NCI-H526 (cell line): ENCODE results near the gene CEMIP.

Source experiments
- DNase-seq, 2 experiments: peaks; one replicate each; lab custom pipeline; 2025; lab: John Stamatoyannopoulos, UW

CEMIP gene, protein sequence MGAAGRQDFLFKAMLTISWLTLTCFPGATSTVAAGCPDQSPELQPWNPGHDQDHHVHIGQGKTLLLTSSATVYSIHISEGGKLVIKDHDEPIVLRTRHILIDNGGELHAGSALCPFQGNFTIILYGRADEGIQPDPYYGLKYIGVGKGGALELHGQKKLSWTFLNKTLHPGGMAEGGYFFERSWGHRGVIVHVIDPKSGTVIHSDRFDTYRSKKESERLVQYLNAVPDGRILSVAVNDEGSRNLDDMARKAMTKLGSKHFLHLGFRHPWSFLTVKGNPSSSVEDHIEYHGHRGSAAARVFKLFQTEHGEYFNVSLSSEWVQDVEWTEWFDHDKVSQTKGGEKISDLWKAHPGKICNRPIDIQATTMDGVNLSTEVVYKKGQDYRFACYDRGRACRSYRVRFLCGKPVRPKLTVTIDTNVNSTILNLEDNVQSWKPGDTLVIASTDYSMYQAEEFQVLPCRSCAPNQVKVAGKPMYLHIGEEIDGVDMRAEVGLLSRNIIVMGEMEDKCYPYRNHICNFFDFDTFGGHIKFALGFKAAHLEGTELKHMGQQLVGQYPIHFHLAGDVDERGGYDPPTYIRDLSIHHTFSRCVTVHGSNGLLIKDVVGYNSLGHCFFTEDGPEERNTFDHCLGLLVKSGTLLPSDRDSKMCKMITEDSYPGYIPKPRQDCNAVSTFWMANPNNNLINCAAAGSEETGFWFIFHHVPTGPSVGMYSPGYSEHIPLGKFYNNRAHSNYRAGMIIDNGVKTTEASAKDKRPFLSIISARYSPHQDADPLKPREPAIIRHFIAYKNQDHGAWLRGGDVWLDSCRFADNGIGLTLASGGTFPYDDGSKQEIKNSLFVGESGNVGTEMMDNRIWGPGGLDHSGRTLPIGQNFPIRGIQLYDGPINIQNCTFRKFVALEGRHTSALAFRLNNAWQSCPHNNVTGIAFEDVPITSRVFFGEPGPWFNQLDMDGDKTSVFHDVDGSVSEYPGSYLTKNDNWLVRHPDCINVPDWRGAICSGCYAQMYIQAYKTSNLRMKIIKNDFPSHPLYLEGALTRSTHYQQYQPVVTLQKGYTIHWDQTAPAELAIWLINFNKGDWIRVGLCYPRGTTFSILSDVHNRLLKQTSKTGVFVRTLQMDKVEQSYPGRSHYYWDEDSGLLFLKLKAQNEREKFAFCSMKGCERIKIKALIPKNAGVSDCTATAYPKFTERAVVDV (N-terminal part only)

DNA sequence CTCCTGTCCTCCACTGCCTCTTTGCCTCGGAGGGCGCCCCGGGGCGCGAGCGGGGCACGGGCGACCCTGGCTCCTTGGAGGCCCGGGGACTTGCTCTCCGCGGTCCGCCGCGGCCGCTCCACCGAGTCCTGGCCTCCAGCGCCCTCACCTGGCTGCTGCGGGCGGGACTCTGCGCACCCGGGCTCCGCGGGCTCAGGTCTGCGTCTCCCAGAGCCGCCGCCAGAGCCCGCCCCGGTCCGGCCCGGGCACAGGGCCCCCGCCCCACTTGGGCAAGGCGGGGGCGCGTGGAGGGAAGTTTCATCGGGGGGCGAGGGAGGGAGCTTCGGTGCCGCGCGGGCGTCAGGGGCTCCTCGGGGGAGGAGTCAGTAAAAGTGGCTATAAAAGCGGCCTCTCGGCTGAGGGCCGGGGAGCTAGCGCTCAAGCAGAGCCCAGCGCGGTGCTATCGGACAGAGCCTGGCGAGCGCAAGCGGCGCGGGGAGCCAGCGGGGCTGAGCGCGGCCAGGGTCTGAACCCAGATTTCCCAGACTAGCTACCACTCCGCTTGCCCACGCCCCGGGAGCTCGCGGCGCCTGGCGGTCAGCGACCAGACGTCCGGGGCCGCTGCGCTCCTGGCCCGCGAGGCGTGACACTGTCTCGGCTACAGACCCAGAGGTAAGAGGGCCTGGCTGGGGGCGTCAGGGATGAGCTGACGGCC lies at the start of gene CEMIP:
TSS of gene CEMIP (plus strand) at position 407 of the 694 bp plus-strand sequence. CDS start 94,510 bp downstream, outside the sequence.
- DNase-seq: peak; percentile 23 to 93

DNA sequence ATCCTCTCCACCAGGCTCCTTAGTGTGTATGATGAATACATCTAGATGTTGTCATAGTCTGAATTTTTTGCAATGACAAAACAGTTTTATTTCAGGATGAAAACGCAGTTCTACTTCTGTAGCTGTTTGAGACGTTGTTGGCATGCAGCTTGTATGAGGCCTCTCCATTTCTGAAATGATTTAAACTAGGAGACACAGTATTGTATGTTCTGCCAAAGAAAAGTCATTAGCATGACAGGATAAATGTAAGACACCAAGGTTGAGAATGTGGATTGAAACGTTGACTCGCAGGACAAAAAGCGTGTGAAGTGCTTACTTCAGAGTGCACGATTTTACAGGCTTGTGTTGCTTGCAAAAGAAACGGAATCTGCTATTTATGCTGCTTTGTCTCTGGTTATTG lies 48.8 kb upstream of the CEMIP start:
- no peak for DNase-seq

DNA sequence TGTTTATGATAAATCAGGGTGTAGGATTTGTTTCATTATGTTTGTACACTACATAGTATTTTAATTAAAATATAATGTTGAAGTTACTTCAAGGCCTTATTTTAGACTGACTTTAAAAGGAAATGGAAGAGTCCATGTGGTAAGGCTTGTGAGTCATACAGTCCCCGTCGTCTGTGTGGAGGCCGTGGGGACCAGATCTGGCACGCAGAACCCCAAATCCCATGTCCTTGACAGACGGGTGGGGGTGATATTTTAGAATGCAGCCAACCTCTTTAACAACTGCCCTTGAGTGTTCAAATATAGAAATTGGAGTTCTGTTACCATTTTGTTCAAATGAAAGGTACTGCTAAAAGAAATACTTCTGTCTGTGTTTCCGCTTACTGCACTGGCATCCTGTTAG lies 48.2 kb upstream of the CEMIP start:
- no peak for DNase-seq

DNA sequence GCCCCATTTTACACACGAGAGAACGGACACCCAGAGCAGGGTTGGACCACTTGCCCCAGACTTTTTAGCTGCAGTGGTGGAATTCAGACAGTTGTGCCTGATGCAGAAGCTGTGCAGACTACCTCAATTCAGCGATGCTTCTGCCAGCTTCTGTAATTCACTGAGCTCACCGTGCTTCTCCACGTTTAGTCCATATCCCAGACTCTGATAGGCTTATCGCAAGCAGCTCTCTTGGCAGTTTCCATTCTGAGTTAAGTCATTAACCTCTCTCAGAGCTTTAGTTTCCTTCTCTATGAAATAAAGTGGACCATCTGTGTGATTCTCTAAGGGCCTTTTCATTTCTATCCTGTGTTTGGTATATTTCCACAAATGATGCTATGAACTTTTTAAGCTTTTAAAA lies 47.0 kb upstream of the CEMIP start:
- no peak for DNase-seq

DNA sequence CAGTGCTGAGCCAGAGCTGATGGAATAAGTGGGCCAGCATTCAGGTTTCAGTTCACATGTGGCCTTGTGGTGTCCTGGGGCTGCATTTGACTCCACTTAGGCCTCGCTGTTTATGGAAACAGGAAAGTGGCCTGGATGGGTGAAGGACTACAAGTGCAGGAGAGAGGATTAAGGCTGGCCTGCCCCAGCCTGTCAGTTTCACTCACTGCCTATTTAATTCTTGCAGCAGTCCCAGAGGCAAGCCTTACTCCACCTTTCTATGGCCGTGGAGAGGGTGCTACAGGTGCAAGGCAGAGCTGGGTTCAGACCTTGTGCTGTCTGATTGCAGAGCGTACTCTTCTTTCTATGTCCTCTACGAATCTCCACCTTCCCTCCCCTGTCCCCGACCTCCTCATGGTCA lies 46.4 kb upstream of the CEMIP start:
- no peak for DNase-seq

DNA sequence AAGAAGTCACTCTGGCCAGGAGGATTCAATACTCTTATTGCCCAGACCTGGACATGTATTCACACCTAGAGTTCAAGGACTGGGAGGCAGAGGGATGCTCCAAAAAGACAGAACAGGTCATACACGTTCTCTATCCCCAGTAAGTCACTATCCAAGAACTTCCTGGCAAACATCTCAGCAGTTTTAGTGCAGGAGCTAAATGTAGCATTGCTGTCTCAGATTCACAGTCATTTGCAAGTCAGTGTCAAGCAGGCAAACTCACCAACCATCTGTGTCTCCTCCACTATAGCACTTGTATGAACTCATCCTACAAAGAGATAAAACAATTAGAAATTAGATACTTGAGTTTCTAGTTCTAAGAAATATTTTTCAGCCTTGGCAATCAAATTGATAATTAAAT lies 45.7 kb upstream of the CEMIP start:
- no peak for DNase-seq

DNA sequence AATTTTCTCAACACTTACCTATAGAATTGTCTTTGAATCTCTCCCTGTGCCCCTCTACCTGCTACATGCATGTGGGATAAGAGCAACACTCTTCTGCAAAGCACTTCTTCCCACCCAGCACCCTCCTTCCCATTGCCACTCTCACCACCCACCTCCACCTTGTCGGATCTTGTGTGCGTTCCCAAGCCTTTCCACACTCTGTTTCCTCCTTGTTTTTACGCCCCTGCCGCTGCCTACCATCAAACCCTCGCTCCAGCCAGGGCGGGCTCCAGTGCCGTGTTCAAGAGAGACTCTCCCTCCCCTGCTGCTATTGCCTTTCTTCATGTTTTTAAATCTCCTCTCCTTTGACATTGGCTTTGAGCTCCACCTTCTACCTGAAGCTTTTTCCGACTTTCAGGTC lies 43.8 kb upstream of the CEMIP start:
- no peak for DNase-seq

DNA sequence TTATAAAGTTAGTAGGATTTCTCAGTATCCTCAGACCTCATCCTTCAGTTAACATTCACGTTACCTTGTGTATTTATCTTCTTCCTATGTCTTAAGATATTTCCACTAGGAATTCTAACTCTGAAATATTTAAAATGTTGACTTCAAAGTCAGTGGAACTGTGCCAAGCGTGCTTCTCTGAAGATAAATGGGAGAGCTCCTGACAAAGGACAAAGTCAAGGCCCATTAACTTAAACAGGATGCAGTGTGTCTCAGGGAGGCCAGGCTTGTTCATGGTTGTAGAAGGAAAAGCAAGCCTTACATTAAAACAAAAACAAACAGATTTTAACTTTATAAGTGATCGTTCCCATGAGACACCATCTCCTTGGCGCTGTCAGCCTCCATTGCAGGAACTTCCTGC lies 42.6 kb upstream of the CEMIP start:
- no peak for DNase-seq

DNA sequence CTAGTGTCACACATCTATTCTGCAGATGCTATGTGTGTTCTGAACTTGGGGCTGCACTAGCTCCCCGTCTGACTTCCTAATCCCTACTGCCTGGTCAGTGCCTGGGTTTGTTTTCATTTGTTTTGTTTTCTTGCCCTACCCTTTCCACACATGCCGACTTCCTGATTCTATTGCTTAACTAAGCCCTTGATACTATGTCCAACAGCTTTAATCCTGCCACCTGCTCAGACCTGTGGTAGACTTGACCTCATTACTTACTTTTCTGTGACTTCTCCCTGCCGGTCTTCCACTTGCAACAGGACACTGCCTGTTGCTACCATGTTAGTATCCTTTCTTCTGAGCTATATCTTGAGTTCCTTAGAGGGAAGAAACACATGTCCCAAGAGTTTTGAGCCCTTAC lies 39.3 kb upstream of the CEMIP start:
- DNase-seq: no peak

DNA sequence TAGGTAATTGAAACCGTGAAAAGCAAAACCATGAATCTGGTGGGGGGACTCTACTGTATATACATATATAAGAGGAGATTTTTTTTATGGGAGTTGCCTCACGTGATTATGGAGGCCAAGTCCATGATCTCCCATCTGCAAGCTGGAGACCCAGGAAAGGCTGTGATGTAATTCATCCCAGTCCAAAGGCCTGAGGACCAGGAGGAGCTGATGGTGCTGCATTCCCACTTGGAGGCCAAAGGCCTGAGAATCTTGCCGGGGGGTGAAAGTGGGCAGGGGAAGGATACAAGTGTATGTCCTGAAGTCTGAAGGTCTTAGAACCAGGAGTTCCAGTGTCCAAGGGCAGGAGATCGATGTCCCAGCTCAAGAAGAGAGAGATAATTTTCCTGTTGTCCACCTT lies 37.1 kb upstream of the CEMIP start:
- DNase-seq: no peak

DNA sequence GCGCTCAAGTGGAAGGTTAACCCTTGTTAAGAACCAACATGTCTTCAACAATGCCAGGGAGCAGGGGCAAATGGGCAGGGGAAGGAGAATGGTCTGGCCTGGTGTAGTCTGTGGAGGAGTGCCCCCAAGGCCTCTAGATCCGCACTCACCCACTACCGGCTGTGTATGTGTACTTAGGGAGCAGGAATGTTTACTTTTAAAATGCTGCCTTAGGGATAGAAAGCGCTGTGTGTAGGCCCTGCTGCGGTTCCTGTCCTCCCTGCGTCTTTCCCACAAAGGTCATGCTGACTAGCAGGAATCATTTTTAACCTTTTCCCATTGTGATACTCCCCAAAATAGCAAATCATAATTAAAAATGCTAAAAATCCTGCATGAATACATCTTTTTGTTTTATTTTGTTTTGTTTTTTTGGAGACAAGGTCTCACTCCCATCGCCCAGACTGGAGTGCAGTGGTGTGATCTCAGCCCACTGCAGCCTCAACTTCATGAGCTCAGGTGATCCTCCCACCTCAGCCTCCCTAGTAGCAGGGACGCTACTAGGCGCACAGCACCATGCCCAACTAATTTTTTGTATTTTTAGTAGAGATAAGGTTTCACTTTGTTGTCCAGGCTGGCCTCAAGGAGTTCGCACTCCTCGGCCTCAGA lies 35.9 kb upstream of the CEMIP start:
- DNase-seq: peak in 1 of 2 experiments; percentile 15

DNA sequence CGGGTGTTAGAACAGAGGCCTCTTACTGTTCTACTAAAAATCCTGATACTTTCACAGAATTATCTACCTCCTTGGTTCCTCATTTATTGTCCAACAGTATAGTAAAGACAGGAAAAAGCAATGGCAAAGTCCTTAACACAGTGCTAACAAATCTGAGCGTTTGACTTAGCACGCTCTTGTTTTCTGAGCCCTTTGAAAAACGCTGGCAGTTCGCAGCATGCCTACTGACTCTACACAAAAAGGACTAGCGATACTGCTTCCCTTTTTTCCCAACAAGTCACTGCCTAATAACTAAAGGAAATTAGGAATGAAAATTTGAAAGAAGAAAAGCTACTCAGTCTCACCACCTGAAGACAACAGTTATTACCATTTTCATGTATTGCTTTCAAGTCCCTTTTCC lies 34.8 kb upstream of the CEMIP start:
- DNase-seq: no peak

DNA sequence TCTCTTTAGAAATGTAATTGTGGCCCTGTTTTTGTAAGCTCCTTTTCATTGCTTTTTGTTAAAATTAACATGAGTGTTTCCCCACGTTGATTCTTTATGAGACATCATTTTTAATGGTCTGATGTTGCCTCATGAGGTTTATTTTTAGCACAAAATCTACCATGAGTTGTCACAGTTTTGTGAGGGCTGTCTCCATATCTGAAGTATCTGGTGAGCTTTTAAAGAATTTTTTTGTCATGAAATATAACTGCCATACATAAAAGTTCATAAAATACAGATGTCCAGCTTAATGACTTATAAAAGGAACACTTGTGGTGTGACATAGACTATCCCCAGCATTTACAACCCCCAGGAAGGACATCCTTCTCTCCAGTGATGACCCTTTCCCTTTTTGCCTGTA lies 34.3 kb upstream of the CEMIP start:
- DNase-seq: no peak

DNA sequence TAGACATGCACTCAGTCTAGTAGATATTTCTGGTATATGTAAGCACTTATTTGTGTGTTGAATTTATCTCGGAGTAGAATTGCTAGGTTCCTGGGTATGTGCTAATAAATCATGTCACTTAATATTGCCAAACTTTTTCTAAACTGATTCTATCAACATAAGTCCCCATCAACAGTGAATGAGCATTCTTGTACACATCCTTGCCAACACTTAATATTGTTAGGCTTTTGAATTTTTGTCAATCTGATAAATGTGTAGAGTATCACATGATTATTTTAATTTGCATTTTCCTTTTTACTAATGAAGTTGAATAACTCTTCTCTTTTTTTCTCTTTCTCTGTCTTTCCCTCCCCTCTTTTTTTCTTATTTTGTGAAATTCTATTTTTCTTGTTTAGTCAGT lies 33.3 kb upstream of the CEMIP start:
- DNase-seq: no peak

DNA sequence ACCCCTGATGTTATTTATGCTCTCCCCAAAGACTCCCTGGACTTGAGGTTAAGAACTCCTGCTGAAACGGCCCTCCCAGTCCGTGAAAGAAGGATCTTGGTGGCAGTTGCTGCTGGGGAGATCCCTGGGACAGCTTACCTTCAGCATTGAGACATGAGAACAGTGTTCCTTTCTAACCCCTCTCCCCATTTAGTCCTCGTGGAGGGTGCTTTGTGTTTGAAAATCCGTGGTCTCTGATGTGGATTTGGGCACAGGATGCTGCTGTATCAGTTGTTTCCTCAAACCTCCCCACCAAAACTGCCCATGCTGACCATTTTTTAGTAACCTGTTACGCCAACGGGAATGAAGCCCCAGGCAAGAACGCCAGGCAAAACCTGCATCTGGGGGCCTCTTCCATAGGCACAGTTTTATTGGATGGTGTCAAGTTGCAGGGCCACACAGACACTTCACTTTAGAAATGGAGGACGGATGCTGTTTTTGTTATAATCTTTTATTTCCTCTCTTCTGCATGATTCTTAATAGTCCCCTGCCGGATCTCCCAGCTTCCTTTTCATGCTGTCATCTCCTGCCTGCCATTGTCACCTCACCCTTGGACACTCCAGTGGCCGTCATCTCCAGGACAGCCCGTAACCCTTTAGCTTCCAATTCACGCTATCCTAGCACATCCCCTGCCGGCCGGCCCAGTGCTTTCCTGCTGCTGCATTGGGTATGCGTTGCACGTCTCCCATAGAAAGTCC lies 31.7 kb upstream of the CEMIP start:
- peak in 1 of 2 experiments; percentile 2 for DNase-seq

DNA sequence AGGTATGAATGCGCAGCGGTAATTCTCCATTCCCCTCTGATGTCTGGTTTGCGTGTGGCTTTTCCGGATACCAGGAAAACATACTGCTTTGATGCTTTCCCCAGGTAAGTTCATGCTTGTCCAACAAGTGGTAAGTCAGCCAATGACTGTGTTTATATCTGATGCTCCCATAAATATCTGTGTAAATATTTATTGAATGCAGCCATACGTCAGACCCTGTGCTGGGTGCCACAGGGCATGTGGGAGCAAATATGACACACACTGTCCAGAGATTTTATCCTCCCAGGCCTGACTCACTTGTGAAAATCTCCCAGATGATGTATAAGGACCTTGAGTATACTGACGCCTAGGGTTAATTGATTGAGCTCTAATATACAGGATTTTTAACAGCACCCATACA lies 29.6 kb upstream of the CEMIP start:
- DNase-seq: no peak

DNA sequence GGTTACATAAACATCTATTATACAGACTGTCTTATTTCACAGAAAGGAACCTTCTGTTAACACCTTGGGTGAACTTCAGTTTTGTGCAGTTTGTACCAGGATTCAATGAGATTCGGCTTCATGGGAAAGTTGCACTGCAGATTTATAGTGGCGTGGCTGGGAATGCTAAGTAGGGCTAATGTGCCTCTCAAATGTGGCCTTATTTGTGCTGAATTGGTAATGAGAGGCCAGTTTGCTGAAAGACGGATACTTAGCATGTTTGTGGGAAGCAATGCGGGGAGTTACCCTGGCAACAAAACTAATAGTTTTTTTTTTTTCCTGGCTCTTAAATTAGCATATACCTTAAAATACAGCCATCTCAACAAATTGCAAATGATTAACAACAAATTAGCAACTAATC lies 28.6 kb upstream of the CEMIP start:
- no peak for DNase-seq

DNA sequence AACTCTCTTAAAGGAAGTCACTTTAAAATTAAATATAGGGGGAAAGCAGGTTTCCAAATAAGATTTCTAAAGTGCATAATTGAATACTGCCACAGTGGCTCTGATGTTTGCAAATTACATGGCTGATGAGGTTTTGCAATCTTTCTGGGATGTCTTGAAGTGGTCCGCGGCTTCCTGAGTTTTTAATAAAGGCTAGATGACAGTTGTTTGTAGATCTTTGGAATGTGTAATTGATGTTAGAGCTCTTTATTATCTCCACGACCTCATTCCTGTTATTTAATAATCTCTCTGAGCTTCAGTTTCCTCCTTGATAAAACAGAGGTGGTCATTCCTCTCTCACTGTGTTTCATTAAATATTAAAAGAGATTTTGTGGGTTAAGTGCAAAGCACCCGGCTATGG lies 27.0 kb upstream of the CEMIP start:
- no peak for DNase-seq

DNA sequence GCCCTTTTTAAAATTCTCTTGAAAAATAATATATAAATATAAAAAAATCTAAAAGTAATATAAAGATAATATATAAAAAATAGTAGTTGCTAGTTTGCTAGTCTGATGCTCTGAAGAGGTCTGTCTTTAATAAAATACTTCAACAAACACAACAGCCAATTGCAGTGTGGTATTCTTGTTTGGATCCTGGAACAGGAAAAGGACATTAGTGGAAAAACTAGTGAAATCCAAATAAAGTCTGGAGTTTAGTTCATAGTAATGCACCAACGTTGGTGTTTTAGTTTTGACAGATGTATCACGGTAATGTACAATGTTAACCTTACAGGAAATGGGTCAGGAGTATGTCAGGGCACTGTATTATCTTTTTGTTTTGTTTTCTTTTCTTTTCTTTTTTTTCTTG lies 26.0 kb upstream of the CEMIP start:
- no peak for DNase-seq

DNA sequence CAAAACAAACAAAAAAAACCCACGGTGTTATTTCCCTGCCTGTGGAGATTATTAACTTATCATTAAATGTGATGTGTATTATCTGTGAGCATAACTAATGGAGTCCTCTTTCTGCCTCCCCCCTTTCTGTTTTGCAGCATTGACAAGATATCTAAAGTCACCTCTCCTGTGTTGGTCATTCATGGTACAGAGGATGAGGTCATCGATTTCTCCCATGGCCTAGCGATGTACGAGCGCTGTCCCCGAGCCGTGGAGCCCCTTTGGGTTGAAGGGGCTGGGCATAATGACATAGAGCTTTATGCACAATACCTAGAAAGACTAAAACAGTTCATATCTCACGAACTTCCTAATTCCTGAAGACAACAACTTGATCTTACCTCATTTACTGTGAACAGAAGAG lies 25.2 kb upstream of the CEMIP start:
- no peak for DNase-seq

DNA sequence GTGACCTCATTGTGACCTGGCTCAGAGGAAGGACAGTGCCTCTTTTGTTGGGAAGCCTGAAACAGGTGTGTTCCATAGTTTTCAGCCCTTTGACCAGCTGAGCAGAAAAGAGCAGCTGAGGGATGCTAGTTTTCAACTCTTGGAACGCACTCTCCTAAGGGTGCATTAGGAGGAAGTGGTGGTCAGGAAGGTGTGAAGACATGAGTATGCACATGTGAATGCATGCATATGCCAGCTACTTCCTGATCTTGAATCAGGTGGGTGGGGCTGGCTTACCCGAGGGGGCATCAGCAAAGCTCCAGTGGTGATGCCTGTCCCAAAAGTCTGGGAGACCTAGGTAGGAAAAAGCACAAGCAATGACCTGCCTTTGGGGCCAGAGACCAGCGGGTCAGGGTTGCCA lies 23.3 kb upstream of the CEMIP start:
- no peak for DNase-seq
